GM19240 (cell line): ENCODE measurements around the gene FRY.

Source experiments
- DNase-seq: peaks from one replicate; pipeline ENCODE4 v3.0.0; 2011; ENCODE audit warnings: low spot score; ENCODE audit not compliant: insufficient read length

The FRY gene

DNA sequence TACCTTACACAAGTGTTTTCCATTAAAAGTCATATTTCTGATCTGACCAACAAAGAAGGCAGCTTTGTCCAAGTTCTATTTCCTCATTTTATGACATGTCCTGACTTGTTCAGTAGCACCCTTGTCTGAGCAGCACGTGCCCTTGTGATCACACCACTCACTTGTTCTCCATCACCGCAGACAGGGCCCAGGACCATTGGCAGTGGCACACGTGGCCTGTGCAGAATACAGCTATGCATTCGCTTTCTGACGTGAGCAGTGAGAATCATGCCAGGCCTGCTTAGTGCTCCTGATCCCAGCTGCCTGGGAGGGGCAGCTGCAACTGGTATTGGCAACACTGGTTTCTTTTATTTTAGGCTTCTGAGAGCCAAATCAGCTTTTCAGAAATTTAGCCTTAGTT is 134.2 kb downstream of the FRY start:
- no peak for DNase-seq

- DNase-seq: no peak
These were observed 136.6 kb downstream of the FRY start for GRCh38 chr13:32168131-32168530.

GRCh38 chr13:32170841-32171240 is 139.3 kb downstream of the FRY start:
- DNase-seq: no peak

- DNase-seq: no peak
These were observed 142.3 kb downstream of the FRY start for GRCh38 chr13:32173881-32174280.

GRCh38 chr13:32174366-32174765 is 142.8 kb downstream of the FRY start:
- no peak for DNase-seq

DNA sequence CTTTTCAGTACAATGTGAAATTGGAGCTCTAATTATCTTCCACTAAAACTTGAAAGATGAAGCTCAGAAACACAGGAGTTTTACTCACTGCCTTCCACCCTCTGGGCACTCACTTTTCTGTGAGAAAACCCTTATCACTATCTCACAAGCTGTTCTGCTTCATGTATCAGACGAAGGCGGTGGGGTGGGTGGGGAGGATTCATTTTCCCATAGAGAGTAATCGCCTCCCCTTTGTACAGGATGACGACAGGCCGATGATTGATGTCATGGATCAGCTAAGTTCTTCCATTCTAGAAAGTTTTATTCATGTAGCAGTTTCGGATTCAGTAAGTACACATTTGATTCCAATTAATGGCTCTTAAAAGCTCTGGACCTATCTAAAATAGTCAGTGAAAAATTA is 143.7 kb downstream of the FRY start:
- no peak for DNase-seq

- no peak for DNase-seq
These were observed 144.4 kb downstream of the FRY start for GRCh38 chr13:32175943-32176342.

DNA sequence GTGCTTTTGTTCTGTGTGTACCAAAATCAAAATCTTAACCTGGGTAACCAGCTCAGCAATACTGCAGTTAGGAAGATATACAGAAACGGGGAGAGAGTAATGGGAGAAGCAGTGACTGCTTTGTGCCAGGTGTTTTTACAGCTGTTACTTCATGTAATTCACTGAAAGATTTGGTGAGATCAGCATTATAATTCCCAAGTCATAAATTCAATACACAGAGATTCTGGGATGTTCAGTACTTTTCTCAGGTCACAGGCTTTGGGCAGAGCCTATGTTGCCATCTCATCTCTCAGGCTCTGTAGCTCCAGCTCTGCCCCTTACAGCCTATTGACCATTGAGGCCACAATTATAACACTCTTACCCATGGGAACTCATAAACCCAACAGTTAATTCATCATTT is 145.1 kb downstream of the FRY start:
- DNase-seq: no peak

DNA sequence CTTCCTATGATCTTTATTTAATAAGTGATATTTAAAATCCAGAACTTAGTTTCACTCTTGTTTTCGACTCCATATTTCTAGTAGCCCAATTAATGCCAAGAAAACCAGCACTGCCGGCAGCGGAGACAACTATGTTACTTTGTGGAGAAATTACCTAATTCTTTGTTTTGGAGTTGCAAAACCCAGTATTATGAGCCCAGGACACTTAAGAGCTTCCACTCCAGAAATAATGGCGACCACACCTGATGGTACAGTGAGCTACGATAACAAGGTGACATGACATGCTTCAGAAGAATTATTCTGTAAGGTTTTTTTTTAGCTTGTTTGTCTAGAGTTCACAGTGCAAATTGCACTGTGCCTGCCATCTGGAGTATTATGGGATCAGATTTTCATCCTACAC is 147.2 kb downstream of the FRY start:
- DNase-seq: no peak

DNA sequence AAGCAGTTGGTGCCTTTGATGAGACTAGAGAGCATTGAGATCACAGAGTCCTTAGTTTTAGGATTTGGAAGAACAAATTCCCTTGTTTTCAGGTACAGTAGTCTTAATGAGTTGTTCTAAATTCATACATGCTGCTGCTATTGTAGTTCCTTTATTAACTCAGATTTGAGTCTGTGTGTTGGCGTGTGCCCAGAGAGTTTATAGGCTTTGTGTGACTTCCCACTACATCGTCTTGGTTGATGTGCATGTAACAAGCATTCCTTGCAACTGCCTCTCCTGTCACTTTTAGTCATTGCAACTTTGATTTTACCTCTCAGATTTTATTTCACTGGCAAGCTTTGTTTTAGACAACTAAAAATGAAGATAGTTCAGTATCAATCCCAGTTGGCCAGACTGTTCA is 148.1 kb downstream of the FRY start:
- no peak for DNase-seq

- DNase-seq: no peak
These were observed 156.1 kb downstream of the FRY start for GRCh38 chr13:32187651-32188050.

- no peak for DNase-seq
These were observed 160.0 kb downstream of the FRY start for GRCh38 chr13:32191452-32191998.

- DNase-seq: no peak
These were observed 164.1 kb downstream of the FRY start for GRCh38 chr13:32195713-32196112.

GRCh38 chr13:32199168-32199567 is 167.6 kb downstream of the FRY start:
- no peak for DNase-seq

GRCh38 chr13:32200741-32201140 is 169.2 kb downstream of the FRY start:
- DNase-seq: no peak

- no peak for DNase-seq
These were observed 170.2 kb downstream of the FRY start for GRCh38 chr13:32201809-32202208.

DNA sequence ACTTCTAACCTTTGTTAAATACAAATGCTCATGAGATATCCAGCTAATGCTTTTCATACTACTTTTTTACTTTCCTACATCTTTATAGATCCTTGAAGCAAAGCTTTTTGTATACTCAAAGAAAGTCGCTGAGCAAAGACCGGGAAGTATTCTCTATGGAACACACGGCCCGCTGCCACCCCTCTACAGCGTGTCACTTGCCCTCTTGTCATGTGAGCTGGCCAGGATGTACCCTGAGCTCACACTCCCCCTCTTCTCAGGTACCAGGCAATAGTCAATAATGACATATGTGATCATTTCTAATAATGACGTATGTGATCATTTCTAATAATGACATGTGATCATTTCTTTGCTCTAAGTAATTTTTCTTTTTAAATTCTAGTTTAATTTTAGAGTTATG is 170.7 kb downstream of the FRY start:
- DNase-seq: no peak

DNA sequence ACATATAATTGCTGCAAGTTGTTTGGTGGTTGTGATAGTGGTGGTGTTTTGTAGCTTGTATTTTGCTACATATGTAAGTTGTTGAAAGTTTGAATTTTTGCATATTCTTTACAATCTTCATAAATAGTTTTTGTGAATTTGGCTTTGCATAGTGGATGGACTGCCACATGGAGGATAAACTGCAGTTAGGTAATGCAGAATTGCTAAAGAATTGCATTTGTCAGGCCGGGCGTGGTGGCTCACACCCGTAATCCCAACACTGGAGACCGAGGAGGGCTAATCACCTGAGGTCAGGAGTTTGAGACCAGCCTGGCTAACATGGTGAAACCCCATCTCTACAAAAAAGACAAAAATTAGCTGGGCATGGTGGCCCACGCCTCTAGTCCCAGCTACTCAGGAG is 171.6 kb downstream of the FRY start:
- DNase-seq: no peak

DNA sequence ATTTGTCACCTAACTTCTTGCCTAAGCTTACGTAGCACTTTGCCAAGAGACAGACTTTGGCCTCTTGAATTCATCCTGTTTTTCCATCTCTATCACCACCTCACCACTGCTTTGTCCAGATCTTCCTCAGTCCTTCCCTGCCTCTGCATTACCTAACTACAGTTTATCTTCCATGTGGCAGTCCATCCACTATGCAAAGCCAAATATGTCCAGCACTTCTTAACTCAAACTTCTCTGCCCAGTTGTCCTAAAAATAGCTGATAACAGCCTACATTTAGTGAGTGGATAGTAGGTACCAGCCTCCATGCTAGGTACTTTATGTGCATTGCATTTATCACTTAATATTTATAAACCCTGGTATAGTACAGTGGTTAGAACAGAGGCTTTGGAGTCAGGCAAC is 172.2 kb downstream of the FRY start:
- no peak for DNase-seq

GRCh38 chr13:32205431-32206096 is 174.0 kb downstream of the FRY start:
- no peak for DNase-seq

DNA sequence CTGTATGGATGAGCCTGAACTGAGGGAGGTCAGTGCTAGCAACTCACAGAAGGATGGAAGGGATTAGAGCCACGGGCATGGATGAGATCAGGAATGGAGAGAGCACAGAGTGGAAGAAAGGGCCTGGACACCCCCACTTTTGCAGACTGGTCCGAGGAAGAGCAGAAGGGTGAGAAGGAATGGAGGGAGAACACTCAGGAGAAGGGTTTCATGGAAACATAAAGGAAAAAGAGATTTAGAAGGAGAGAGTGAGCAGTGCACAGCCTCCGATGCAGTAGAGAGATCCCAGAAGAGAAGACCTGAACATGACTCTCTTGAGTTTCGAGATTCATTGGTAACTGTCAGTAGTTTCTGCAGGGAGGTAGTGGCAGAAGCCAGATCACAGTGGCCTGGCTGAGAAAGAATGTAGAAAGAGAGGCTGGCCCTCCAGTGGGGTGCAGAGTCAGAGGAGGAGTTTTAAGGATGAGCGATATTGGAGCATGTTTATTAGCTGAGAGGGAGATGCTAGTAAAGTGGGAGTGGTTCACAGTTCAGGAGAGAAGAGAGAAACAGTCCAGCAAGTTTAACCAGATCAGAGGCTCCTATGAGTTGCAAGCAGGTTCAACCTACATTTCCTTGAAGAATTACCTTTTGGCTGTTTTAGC is 174.6 kb downstream of the FRY start:
- DNase-seq: no peak

GRCh38 chr13:32208860-32209259 is 177.3 kb downstream of the FRY start:
- DNase-seq: no peak

- no peak for DNase-seq
These were observed 178.1 kb downstream of the FRY start for GRCh38 chr13:32209652-32210051.
